GM23248 (cell line): Measurements from ENCODE around the gene PPT2.

Experiments used
- EZH2 ChIP-seq: fragments of 200-600 bp; sonication (generic); IDR thresholded peaks from 2 replicates; pipeline ENCODE4 v1.6.1; 2018; ENCODE audit warnings: antibody characterized with exemption, mild to moderate bottlenecking; ENCODE audit not compliant: insufficient read depth, poor library complexity, severe bottlenecking
- EZH2phosphoT487 ChIP-seq: fragments of 200-600 bp; sonication (generic); IDR thresholded peaks from 2 replicates; pipeline ENCODE4 v1.6.1; 2018; ENCODE audit warnings: antibody characterized with exemption, moderate library complexity, mild to moderate bottlenecking, low read depth; ENCODE audit not compliant: insufficient read depth

DNA sequence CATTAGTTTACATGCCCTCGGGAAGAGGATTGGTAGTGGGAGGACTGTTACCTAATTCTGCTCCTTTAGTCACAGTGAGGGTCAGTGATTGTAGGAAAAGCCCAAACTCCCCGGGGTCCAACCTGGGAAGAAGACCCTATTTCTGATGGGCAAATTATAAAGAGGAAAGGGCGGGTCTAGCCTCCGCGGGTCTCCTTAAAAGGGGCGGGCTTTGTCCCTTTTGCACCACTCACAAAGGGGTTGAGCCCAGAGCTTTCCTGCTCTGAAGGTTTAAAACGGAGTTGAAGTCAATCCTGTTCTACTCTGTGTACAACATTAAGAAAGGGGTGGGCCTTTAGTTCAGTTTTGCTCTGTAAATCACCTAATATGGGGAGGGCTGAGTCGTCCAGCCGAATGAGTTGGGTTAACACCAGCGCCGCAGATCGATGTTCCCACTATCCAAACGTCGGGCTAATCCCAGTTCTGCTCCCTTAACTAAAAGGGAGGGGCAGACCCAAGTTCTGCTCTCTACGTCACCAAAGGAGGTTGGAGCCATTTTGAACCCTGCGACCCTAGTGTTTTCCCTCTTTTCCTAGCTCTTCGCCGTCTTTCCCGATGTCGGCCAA, 23.3 kb downstream of the PPT2 start:
- TF ChIP-seq EZH2phosphoT487 (no peak), EZH2 (no peak)
